Hypothalamus (tissue), 51 donors: ENCODE results near the gene SGO1.

ENCODE experiments used
- DNase-seq, 51 donors: peaks; one replicate each; lab custom pipeline; 2025; lab: John Stamatoyannopoulos, UW

SGO1 gene

GRCh38 chr3:20160230-20160629, 25.8 kb downstream of the SGO1 start:
- no peak for DNase-seq

- no peak for DNase-seq
These were observed 31.1 kb downstream of the SGO1 start for GRCh38 chr3:20154928-20155327.

GRCh38 chr3:20154078-20154477, 31.9 kb downstream of the SGO1 start:
- DNase-seq, result no peak

GRCh38 chr3:20148466-20148865, 37.5 kb downstream of the SGO1 start:
- no peak for DNase-seq

- no peak for DNase-seq
These were observed 38.6 kb downstream of the SGO1 start for GRCh38 chr3:20147361-20147760.

- no peak for DNase-seq
These were observed 39.7 kb downstream of the SGO1 start for GRCh38 chr3:20146301-20146700.

GRCh38 chr3:20145874-20146273, 40.1 kb downstream of the SGO1 start:
- no peak for DNase-seq

- no peak for DNase-seq
These were observed 42.5 kb downstream of the SGO1 start for GRCh38 chr3:20143519-20143918.

- DNase-seq, result no peak
These were observed 43.5 kb downstream of the SGO1 start for GRCh38 chr3:20142517-20142916.

GRCh38 chr3:20141851-20142250, 44.2 kb downstream of the SGO1 start:
- DNase-seq, result peak in 43 of 51 donors; percentile 3 to 87 (median 62)

- DNase-seq, result peak in 2 of 51 donors; percentile 5 to 6
These were observed 44.7 kb downstream of the SGO1 start for GRCh38 chr3:20141316-20141715.

- no peak for DNase-seq
These were observed 45.1 kb downstream of the SGO1 start for GRCh38 chr3:20140881-20141280.

- DNase-seq, result no peak
These were observed 48.4 kb downstream of the SGO1 start for GRCh38 chr3:20137647-20138046.

GRCh38 chr3:20136231-20136630, 49.8 kb downstream of the SGO1 start:
- DNase-seq, result no peak

- DNase-seq, result no peak
These were observed 55.9 kb downstream of the SGO1 start for GRCh38 chr3:20130106-20130505.

- DNase-seq, result no peak
These were observed 57.6 kb downstream of the SGO1 start for GRCh38 chr3:20128358-20128757.

GRCh38 chr3:20125897-20126296, 60.1 kb downstream of the SGO1 start:
- DNase-seq, result peak in 7 of 51 donors; percentile 1 to 17 (median 8)

GRCh38 chr3:20125289-20125688, 60.7 kb downstream of the SGO1 start:
- no peak for DNase-seq

GRCh38 chr3:20123131-20123652, 62.8 kb downstream of the SGO1 start:
- DNase-seq, result no peak

GRCh38 chr3:20121088-20121487, 64.9 kb downstream of the SGO1 start:
- DNase-seq, result no peak
